GM19397 (cell line): ENCODE data around the gene ACOT6.
"Not testable (repeated sequence)": the region's sequence is repeated elsewhere in the genome, so short reads cannot be mapped to it uniquely, and the experiment has no call there.

Experiments used
- ATAC-seq: cut with Tn5 transposase; IDR thresholded peaks from one replicate; pipeline ENCODE4 v1.9.1; 2021; ENCODE audit warnings: mild to moderate bottlenecking, moderate library complexity; ENCODE audit not compliant: unreplicated experiment

Gene ACOT6

DNA sequence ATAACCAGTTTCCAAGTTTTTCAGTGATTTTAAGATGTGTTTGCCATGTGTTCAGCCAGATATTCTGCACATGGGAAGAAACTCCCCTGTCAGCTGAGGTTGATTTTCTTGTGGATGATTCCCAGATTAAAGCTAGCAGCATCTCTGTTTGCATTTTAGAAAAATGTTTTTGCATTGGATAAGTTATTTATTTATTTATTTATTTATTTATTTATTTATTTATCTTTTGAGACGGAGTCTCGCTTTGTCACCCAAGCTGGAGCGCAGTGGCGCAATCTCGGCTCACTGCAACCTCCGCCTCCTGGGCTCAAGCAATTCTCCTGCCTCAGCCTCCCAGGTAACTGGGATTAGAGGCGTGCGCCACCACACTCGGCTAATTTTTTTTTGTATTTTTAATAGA lies 17.8 kb upstream of the ACOT6 start:
- no peak for ATAC-seq

DNA sequence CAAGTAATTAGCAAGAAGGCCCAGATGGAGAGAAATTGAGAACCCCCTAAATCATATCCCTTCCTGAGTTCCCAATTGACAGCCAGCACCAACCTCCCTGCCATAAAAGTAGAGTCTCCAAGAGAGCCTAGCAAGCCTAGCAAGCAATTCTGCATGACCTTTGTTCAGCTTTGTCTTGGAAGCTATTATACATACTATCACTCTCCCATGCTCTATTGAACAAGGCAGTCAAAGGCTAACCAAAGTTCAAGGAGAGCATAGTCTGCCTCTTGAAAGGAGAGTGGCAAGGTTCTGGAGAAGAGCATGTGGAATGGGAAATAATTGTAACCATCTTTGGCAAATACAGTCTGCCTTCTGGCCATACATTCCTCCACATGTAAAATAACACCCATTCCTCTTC lies 12.8 kb upstream of the ACOT6 start:
- ATAC-seq: no peak

DNA sequence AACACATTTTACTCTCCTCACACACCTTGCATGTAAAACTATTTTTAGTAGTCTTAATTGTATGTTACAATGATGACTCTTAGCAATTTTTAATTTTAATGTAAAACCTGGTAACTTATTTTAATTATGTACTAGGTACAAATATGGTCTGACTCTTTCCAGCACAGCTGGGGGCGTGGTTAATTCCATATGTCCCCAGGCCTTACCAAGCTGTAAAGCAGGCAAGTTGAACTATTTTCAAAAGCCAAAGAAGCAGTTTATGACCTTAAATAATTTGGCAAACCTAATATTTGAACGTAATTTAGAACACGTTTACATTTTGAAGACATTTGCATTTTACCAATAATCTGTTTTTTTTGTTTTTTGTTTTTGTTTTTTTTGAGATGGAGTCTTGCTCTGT lies 9.3 kb upstream of the ACOT6 start:
- ATAC-seq: no peak

DNA sequence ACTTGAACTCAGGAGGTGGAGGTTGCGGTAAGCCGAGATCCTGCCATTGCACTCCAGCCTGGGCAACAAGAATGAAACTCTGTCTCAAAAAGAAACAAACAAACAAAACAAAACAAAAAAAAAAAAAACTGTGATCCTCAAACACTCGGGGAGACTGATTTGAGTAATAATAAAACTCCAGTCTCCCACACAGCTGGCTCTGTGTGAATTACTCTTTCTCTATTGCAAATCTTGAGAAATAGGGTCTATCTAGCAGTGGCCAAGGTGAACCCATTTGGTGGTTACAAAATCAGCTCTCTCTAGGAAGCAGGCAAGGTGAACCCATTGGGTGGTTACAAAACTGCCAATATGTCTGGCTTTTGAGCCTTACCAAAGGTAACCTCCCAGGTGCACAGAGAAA lies 6.0 kb upstream of the ACOT6 start:
- no peak for ATAC-seq

DNA sequence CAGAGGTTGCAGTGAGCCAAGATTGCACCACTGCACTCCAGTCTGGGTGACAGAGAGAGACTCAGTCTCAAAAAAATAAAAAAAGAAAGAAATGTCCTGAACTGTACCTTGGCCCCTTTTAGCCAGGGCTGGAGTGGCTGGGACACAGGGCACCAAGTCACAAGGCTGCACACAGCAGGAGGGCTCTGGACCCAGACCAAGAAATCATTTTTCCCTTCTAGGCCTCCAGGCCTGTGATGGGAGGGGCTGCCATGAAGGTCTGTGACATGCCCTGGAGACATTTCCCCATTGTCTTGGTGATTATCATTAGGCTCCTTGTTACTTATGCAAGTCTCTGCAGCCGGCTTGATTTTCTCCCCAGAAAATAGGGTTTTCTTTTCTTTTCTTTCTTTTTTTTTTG lies 5.1 kb upstream of the ACOT6 start:
- no peak for ATAC-seq

DNA sequence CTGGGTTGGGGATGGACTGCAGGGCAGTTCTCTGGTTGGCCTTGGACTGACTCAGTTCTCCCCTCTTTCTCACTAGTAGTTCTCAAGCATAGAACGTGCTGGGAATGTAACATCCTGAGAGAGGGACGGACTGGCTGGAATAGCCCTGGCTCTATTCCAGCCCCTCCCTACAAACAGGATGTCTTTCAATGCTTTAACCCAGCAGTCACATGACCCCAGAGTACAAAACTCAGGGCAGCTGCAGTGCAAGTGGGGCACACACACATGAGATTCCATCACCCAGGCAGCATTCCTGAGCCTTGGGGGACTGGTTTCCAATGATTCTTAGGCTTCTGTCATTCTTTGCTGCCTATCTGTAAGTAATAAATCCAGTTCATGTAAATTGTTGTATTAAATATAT lies 1.6 kb upstream of the ACOT6 start:
- no peak for ATAC-seq

DNA sequence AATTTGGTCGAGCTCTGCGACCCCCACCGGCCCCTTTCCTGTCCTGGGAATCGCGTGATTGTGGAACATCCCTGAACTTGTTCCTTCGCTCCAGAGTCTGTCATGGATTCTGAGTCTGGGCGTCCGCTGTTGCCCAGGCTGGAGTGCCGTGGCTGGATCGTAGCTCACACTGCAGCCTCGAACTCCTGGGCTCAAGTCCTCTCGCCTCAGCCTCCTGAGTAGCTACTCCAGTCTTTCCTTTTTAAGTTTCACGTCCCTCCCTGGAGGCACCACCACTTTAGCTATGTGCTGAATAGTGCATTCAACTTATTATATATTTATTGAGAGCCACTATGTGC lies 698 bp downstream of the ACOT6 start:
- ATAC-seq: no peak

DNA sequence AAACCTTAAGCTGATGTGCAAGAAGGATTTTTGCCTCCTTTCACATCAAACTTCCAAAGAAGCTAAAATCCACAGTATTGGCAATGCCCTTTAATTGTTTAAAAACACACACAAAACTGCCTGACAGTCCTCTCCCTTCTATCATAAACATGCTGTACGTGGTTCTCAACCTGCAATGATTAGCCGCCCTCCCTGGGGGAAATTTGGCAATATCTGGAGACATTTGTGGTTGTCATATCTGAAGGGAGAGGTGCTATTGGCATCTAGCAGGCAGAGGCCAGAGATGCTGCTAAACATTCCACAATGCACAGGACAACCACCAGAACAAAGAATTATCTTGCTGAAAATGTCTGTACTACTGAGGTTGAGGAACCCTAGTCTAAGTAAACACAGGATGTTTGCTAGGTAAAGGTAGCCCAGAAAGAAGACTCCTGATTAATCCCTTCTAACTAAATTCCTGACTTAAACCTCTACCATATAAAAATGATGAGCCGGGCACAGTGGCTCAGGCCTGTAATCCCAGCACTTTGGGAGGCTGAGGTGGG lies 1.2 kb downstream of the ACOT6 start:
- ATAC-seq: no peak

DNA sequence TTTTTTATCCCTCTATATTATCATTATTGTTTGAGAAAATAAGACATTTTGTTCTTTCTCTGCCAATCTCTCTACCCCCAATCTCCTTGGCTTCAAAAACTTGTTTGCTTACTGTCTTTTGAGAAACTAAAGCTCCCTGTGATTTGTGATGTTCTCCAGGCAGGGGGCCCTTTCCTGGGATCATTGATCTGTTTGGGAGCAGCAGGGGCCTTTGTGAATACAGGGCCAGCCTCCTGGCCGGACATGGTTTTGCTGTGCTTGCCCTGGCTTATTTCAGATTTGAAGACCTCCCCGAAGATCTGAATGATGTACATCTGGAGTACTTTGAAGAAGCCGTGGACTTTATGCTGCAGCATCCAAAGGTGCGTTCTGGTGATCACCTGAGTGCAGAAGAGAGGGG lies 4.5 kb downstream of the ACOT6 start:
- no peak for ATAC-seq

DNA sequence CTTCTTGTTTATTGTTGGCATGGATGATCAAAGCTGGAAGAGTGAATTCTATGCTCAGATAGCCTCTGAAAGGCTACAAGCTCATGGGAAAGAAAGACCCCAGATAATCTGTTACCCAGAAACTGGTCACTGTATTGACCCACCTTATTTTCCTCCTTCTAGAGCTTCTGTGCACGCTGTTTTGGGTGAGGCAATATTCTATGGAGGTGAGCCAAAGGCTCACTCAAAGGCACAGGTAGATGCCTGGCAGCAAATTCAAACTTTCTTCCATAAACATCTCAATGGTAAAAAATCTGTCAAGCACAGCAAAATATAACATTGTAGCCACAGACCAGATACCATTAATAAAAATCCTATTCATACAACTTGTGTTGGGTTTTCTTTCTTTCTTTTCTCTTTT lies 7.2 kb downstream of the ACOT6 start:
- ATAC-seq: no peak

DNA sequence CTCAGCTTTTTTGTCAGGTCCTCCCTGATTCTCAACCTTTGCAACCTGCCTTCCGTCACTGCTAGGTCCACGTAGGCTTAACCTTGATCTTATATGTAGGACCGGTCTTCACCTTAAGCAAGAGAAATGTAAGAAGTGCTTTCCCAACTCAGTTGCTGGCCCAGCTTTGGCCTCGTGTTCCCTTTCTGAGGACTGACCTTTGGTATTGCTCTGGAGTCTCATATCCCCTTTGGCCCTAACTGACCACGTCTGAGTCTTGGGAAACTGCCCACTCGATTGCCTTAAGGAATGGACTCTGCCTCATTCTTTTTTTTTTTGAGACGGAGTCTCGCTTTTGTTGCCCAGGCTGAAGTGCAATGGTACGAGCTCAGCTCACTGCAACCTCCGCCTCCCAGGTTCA lies 8.0 kb downstream of the ACOT6 start:
- ATAC-seq: no peak

DNA sequence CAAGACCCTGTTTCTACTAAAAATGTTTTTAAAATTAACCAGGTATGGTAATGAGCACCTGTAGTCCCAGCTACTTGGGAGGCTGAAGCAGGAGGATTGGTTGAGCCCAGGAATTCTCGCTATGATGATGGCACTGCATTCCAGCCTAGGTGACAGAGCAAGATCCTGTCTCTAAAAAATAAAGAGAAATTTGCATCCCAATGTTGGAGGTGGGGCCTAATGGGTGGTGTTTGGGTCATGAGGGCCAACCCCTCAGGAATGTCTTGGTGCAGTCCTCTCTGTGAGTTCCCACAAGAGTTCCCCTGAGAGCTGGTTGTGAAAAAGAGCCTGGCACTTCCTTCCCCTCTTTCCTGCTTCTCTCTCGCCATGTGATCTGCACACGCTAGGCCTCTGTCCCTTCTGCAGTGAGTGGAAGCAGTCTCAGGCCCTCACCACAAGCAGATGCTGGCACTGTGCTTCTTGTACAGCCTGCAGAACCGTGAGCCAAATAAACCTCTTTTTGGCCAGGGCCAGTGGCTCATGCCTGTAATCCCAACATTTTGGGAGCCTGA lies 11.3 kb downstream of the ACOT6 start:
- ATAC-seq: no peak

DNA sequence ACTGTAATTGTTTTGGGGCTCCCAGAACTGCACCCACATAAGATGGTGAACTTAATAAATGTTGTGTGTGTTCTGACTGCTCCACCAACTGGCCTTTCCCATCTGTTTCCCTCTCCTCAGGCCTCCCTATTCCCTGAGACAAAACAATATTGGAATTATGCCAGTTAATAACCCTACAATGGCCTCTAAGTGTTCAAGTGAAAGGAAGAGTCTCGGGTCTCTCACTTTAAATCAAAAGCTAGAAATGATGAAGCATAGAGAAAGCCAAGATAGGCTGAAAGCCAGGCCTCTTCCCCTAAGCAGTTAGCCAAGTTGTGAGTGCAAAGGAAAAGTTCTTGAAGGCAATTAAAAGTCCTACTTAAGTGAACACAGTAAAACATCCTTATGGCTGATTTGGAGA lies 13.4 kb downstream of the ACOT6 start:
- no peak for ATAC-seq

DNA sequence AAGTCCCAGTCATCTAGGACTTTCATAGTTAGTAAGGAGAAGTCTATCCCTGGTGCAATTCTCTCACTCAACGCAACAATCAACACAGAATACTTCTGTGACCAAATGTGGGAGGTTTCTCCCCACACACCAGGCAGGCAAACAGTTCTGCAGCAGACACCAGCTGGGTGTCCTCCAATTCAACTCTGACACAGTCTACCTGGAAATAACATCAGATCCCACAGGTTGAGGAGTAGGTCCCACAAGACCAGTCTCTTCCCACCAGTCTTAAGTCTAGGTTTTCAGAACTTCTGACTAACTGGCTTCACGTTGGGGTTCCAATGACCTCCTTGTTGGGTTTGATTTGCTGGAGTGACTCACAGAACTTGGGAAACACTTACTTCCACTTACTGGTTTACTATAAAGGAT lies 14.8 kb downstream of the ACOT6 start:
- ATAC-seq: no peak

DNA sequence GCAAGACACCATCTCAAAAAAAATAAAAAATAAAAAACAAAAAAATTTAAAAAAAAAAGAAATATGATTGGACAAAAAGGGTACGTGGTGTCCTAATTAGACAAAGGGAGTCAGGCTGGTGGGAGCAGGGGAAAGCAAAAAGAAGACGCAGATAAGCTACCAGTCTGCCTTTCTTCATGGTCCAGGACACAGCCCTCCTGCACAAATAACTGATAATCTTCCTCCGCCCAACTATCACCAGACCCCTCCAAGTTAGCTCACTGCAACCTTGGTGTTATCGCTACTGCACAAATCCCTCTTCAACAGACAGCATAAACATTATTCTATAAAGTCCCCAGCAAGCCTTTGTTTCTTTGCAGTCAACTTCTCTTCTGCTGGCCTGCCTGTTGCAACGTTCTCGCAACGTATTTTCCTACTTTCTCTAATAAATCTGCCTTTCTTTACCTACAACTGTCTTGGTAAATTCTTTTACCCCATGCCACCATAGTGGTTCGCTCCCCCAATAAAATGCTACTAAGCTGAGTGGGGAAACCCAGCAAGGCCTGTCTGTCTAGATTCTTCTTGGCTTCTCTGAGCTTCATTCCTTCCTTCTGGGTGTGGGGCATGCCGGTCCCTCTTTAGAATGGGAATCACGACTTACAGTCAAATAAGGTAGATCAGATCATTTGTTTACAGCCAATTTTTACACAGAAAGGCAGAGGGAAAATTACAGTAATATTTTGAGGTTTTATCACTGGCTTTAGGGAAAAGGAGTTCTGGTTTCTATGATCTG lies 17.9 kb downstream of the ACOT6 start:
- ATAC-seq: no peak

DNA sequence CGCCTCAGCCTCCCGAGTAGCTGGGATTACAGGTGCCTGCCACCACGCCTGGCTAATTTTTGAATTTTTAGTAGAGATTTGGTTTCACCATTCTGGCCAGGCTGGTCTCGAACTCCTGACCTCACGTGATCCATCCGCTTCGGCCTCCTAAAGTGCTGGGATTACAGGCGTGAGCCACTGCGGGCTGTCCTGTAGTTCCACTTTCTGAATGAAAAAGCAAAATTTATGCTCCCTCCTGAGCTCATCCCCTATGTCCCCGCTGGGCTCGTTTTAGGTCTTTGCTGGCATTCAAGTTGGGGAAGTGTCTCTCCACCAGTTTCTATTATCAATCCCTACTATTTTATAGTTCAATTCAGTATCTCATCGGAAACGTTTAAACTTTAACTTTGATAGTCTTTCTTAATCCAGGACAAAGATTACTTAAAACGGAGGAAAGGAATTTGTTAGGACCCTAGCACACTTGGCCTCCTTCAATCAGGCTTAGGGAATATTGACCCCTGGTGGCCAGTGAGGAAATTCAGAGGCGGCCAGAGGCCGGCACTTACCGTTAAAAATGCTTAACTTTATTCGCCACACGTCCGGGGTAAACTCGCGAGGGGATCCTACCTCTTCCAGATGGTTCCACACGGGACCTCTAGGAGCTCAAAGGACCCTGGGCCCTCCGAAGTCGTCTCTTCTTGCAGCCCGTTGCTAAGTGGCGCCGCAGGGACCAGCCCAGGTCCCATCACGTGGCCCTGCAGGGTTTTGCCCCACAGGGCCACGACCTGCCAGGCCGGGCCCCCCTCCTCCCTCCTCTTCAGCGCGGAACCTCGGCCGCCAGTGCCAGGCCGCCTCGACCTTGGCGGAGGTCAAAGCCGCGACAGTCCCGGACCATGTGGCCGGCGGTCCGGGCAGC lies 21.0 kb downstream of the ACOT6 start:
- no peak for ATAC-seq

DNA sequence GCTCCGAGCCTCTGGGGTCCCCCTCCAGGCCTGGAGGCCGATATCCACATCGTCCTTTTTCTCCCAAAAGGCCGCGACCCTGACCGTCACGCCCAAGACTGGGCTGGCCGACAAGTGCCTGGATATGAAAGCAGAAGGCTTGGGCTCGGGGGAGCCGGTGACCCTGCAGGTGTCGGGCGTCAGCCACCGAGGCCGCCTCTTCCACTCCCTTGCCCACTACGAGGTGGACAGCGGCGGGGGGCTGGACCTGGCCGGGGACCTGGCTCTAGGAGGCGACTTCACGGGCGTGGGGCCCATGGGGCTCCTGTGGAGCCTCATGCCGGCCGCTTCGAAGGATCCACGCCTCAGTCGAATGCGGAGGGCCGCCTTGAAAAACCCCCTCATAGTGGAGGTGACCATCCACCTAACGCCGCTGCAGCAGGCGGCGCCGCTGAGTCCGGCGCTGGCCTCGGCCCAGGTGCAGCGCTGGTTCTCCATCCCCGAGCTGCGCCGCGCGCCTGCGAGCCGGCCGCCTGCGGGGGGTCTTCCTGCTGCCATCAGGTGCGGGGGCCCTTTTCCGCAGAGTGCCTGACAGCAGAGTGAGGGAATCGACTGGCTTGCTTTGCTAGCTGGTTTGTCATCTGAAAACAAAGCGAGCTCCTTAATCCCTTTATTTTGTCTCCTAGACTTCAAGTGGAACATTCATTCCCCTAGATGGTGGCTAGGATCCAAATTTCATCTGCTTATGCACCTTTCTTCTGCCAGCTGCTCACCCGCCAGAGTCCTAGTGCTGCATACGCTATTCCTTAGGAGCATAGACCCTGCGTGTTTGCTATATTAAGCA lies 21.9 kb downstream of the ACOT6 start:
- no peak for ATAC-seq

DNA sequence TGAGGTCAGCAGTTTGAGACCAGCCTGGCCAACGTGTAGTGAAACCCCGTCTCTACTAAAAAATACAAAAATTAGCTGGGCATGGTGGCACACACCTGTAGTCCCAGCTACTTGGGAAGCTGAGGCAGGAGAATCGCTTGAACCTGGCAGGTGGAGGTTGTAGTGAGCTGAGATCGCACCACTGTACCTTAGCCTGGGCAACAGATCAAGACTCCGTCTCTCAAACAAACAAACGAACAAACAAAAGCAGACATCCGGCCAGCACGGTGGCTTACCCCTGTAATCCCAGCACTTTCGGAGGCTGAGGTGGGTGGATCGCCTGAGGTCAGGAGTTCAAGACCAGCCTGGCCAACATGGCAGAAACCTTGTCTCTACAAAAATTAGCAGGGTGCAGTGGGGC lies 24.0 kb downstream of the ACOT6 start:
- not testable (repeated sequence) for ATAC-seq

DNA sequence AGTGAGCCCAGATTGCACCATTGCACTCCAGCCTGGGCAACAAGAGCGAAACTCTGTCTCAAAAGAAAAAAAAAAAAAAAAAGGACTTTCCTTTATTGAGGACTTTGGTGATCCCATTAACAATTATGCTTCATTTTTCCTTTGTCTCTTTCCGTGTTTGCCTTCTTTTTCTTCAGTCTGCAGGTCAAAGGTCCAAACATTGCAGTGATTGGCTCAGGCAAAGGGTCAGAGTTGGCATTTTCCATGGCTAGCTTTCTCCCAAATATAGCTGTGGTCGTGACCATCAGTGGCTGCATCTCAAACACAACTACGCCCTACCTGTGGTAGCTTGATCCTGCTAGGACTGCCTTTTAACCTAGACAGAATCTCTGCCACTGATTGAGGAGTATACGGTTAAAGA lies 25.5 kb downstream of the ACOT6 start:
- no peak for ATAC-seq

DNA sequence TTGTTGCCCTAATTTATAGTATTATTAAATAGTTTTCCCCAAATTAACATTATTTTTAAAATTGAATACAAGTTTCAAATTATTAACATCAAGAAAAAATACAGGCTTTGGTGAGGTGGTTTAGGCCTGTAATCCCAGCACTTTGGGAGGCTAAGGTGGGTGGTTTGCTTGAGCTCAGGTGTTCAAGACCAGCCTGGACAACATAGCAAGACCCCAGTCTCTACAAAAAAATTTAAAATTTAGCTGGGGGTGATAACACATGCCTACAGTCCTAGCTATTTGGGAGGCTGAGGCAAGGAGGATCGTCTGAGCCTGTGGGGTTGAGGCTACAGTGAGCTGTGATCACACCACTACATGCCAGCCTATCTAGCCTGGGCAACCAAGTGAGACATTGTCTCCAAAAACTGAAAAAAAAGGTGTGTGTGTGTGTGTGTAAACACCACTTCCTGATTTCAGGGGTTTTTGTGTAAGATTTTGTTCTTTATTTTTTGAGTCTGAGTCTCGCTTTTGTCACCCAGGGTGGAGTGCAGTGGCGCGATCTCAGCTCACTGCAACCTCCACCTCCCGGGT lies 28.6 kb downstream of the ACOT6 start:
- no peak for ATAC-seq
